GM21825 (cell line): ENCODE results near the gene LGALS16.
"Not testable (repeated sequence)": the region's sequence is repeated elsewhere in the genome, so short reads cannot be mapped to it uniquely, and the experiment has no call there.

Experiments used
- ATAC-seq: cut with Tn5 transposase; IDR thresholded peaks from one replicate; pipeline ENCODE4 v1.9.1; 2021; ENCODE audit warnings: mild to moderate bottlenecking, moderate library complexity; ENCODE audit not compliant: unreplicated experiment

Gene LGALS16

GRCh38 chr19:39677961-39678889 is 22.5 kb downstream of the LGALS16 start:
- ATAC-seq = no peak

- ATAC-seq = peak; percentile 49
Measured at GRCh38 chr19:39679056-39679790, 23.5 kb downstream of the LGALS16 start.

DNA sequence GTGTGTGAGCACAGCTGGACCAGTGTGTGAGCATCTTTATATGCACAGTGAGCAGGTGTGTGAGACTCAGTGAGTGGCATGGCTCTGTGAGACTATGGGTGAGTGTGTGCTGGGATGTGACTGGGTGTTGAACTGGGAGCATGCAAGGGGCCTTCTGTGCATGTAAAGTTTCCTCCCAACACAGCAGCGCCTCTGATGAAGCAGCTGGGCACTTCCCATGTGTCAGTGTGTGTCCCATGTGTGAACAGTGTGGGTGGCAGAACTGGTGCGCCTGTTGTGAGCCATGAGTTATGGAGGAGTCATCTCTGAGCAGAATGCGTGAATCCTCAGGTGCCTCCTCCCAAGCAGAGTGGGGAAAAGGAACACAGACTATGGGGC is 24.1 kb downstream of the LGALS16 start:
- peak; percentile 20 for ATAC-seq

GRCh38 chr19:39680593-39680992 is 24.9 kb downstream of the LGALS16 start:
- ATAC-seq = no peak

DNA sequence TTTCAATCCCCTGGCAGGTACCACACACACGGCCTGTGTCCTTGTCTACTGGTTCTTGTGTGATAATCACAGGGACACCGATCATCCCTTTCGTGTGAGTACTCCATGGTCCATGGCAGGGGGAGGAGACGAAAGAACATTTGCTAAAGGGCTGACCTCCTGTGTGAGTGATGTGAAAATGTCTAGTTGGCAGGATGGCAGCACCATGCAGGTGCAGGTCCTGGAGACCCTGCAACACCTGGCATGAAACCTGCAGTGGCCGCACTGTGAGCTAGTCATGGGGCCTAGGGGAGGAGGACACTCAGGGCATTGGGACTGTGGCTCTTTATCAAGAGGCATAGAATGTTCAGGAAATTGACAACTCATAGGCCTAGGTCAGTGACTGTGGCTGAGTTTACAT is 25.7 kb downstream of the LGALS16 start:
- ATAC-seq = no peak

GRCh38 chr19:39684267-39684666 is 28.6 kb downstream of the LGALS16 start:
- ATAC-seq = no peak

DNA sequence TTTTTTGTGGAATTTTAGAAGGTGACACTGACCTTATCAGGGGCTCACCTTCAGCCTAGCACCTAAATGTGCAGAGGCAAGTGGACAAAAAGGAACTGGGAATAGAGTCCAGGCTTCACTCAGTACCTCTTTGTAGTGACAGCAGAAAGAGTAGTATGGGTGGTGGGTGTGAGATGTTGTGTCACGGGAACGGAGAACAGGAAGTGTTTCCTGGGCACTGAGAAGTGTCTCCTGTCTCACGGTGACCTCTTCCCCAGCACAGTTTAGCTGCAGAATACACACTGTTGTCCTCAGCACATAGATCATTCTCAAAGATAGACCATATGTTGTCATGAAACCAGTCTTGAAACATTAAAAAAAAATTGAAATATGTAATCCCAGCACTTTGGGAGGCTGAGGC is 31.0 kb downstream of the LGALS16 start:
- ATAC-seq = no peak

DNA sequence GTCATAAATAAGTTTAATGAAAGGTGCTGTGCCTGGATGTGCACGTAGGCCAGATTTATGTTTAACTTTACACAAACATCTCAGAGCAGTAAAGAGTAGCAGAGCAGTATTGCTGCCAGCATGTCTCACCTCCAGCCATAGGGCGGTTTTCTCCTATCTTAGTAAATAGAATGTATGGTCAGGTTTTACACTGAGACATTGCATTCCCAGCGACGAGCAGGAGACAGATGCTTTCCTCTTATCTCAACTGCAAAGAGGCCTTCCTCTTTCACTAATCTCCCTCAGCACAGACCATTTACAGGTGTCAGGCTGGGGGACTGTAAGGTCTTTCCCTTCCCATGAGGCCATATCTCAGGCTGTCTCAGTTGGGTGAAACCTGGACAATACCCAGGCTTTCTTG is 32.9 kb downstream of the LGALS16 start:
- not testable (repeated sequence) for ATAC-seq

DNA sequence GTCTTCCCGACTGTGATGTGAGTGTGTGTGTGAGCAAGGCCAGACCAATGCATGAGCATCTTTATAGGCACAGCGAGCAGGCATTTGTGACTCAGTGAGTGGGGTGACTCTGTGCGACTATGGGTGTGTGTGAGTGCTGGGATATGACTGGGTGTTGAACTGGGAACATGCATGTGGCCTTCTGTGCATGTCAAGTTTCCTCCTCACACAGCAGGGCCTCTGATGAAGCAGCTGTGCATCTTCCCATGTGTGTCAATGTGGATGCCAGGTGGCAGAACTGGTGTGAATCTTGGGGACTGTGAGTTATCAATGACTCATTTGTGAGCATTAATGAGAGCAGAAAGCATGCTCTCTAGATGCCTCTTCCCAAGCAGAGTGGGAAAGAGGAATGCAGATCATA is 36.5 kb downstream of the LGALS16 start:
- no peak for ATAC-seq

- ATAC-seq = no peak
Measured at GRCh38 chr19:39692822-39693221, 37.1 kb downstream of the LGALS16 start.

DNA sequence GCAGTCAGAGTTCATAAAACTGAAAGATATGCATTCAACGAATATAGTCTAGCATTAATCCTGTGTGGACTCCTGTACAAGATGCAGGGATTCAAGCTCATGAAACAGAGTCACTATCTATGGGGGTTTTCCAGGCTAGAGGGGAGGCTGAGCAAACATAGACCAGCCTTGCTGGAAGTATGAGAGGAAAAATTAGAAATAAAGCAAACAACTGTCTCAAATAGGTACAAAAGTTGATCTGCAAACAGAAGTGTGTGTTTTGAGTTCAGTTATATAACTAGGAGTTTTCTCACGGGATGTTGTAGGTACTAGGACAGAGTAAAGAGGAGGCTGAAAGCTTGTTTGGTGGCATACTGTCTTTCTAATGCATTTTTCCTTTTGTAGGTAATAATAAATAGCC is 40.0 kb downstream of the LGALS16 start:
- ATAC-seq = no peak

DNA sequence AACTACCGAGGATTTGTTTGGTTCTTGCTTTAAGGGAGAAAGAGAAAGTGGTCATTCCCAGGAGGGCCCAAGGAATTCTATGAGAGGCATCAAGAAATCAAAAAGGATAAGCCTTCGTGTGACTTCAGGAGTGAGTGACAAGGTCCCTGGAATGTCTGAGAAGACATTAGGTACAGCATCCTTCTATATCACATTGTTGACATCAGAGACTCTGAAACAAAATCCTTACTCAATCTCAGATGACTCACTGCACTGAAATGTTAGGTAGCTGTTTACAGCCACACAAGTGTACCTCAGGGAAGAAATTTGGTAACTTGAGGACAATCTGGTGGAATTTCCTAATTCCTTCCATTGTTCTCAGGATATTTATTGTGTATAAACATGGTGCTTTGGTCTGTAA is 40.7 kb downstream of the LGALS16 start:
- no peak for ATAC-seq

GRCh38 chr19:39698535-39698934 is 42.8 kb downstream of the LGALS16 start:
- ATAC-seq = no peak

GRCh38 chr19:39701291-39701690 is 45.6 kb downstream of the LGALS16 start:
- no peak for ATAC-seq

DNA sequence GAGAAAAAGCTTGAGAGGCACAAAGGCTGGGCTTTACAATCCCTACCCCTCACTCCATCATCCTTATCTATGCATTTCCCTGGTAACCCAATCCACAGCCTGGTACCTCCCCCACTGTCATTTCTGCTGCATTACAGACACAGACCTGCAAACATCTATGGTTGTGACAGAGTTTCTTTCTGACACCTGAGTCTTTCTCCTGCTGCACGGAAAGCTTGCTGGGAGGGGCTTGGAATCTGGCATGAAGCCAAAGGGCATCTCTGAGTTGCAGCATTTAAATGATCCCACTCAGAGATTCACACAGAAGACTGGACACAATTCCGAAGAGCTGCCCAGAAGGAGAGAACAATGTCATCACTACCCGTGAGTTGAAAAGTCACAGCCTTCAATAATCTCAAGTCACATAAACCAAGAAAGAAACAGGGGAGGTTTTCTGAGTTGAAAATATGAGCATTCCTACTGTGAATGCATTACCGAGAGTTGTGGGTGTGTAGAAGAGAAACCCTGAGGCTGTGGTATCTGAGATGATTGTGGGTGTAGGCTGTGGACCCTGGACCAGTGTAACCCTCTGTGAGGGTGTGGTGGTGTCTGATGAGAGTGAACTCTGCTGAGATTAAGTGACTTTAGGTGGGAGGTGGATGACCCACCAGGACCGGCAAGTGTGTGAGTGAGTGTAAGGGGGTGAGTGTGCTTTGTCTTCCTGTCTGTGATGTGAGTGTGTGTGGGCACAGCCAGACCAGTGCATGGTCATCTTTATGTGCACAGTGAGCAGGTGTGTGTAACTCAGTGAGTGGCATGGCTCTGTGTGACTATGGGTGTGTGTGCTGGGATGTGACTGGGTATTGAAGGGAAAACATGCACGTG is 48.7 kb downstream of the LGALS16 start, which contains the start of gene LGALS14:
LGALS14 (plus strand) TSS at position 301 of the 864 bp plus-strand sequence; CDS start at position 349, 48 bp downstream.
- ATAC-seq = no peak

GRCh38 chr19:39705578-39706188 is 50.0 kb downstream of the LGALS16 start:
- ATAC-seq = no peak

DNA sequence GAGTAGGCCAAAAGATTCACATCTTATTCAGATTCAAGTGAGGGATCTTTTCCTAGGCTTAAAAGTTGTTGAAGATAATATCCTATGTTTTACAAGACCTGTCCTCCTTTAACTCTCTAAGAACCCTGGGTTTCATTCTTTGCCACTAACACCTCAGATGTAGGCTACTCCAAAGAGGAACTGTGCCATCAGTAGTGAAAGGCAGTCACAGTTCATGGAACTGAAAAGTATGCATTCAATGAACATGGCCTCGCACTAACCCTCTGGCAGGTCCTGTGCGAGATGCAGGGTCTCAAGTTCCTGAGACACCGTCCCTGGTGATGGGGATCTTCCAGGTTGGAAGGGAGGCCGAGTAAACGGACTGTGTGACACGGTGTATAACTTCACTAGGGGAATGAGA is 52.9 kb downstream of the LGALS16 start:
- ATAC-seq = peak; percentile 62

DNA sequence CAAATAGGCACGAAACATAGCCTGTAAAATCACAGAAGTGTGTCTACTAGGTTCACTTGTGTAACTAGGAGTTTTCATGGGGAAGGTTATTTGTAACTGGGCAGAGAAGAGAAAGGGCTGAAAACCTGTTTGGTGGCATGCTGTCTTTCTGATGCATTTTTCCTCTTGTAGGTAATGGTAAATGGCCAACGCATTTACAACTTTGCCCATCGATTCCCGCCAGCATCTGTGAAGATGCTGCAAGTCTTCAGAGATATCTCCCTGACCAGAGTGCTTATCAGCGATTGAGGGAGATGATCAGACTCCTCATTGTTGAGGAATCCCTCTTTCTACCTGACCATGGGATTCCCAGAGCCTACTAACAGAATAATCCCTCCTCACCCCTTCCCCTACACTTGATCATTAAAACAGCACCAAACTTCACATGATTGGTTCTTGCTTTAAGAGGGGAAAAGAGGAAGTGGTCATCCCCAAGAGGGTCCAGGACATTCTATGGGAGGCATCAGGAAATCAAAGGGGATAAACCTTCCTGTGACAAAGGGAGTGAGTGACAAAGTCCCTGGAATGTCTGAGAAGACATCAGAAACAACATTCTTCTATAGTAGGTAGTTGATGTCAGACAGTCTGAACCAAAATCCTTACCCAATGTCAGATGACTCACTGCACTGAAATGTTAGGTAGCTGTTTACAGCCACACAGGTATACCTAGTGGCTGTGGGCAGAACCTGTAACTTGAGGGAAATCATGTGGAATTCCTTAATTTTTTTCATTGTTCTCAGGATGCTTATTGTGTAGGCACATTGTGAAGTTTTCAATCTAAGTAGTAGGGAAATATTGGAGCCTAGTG is 53.5 kb downstream of the LGALS16 start:
- peak; percentile 17 for ATAC-seq
